B cell (primary cell): ENCODE results near the gene APOL2. TPM values are rescaled to one million over a fixed set of nuclear protein-coding genes. Genes with fewer than 3 reads are reported as not detected.

Source experiments
- ATAC-seq: fragments of 200-7000 bp; cut with Tn5 transposase; one replicate; pipeline ENCODE4 v1.10.0; 2021; ENCODE audit warnings: low read depth, mild to moderate bottlenecking, moderate number of reproducible peaks, moderate library complexity
- CTCF ChIA-PET: fragments of 350-600 bp; sonication (Branson Sonifier 250); formaldehyde crosslinking; loops from one replicate; lab custom pipeline; 2021; ENCODE audit warnings: antibody characterized with exemption, inconsistent platforms; lab: Charles Lee
- POLR2A ChIA-PET: fragments of 350-600 bp; sonication (Branson Sonifier 250); formaldehyde crosslinking; loops from one replicate; lab custom pipeline; 2021; ENCODE audit warnings: antibody characterized with exemption; lab: Charles Lee
- DNase-seq: peaks from one replicate; pipeline ENCODE4 v3.0.0; 2013
- H2AFZ ChIP-seq: 2 replicates; pipeline ENCODE4 v1.6.1; 2012; ENCODE audit warnings: mild to moderate bottlenecking, low read depth, low read length; ENCODE audit not compliant: insufficient read depth, poor library complexity, severe bottlenecking
- H3K27ac ChIP-seq, 2 donors: 1 replicate in 1 of 2; 2 replicates in 1 of 2; pipeline ENCODE4 v1.5.1; 2012 to 2013; ENCODE audit warnings: low read length in 2 of 2, mild to moderate bottlenecking in 2 of 2, moderate library complexity in 1 of 2
- H3K27me3 ChIP-seq, 4 experiments: fragments of 200-600 bp in 1 of 4; sonication (generic) in 1 of 4; replicated peaks in 1 of 4; 1 replicate in 2 of 4; 2 replicates in 2 of 4; pipeline versions ENCODE4 v1.6.1 to v1.7.0; 2013 to 2016; ENCODE audit warnings: low read length in 3 of 4, mild to moderate bottlenecking in 2 of 4, mixed read lengths in 1 of 4, moderate library complexity in 1 of 4; ENCODE audit not compliant: insufficient read depth in 4 of 4, control insufficient read depth in 3 of 4; ENCODE audit errors: control extremely low read depth in 1 of 4
- H3K36me3 ChIP-seq, 2 experiments: replicated peaks in 1 of 2; 1 replicate in 1 of 2; 2 replicates in 1 of 2; pipeline versions ENCODE4 v1.6.1 to v1.7.1; 2013; ENCODE audit warnings: low read length in 1 of 2; ENCODE audit not compliant: insufficient read depth in 2 of 2, control insufficient read depth in 1 of 2; ENCODE audit errors: control extremely low read depth in 1 of 2, extremely low read depth in 1 of 2
- H3K4me1 ChIP-seq, 2 donors: fragments of 200-600 bp in 1 of 2; sonication (generic) in 1 of 2; 1 replicate in 1 of 2; 2 replicates in 1 of 2; pipeline versions ENCODE4 v1.5.1 to v1.6.1; 2013 to 2017; ENCODE audit warnings: low read length in 2 of 2; ENCODE audit not compliant: control insufficient read depth in 2 of 2, insufficient read depth in 2 of 2
- H3K4me2 ChIP-seq: replicated peaks from 2 replicates; pipeline ENCODE3; 2012; ENCODE audit warnings: mild to moderate bottlenecking, low read depth, low read length; ENCODE audit not compliant: poor library complexity, severe bottlenecking
- H3K4me3 ChIP-seq, 5 experiments: fragments of 200-600 bp in 1 of 5; sonication (generic) in 1 of 5; 1 replicate in 3 of 5; 2 replicates in 2 of 5; pipeline versions ENCODE4 v1.5.1 to v1.7.0; 2011 to 2016; ENCODE audit warnings: low read length in 4 of 5, mild to moderate bottlenecking in 4 of 5, low read depth in 2 of 5, control low read depth in 1 of 5, moderate library complexity in 1 of 5; ENCODE audit not compliant: insufficient read depth in 1 of 5; ENCODE audit errors: control extremely low read depth in 1 of 5, extremely low read depth in 1 of 5
- H3K79me2 ChIP-seq: fragments of 200-600 bp; sonication (generic); one replicate; pipeline ENCODE4 v1.6.0; 2016; ENCODE audit warnings: low read length; ENCODE audit not compliant: control insufficient read depth, insufficient read depth
- H3K9ac ChIP-seq: fragments of 200-600 bp; sonication (generic); 2 replicates; pipeline ENCODE4 v1.6.1; 2017; ENCODE audit warnings: mild to moderate bottlenecking, low read length, moderate library complexity
- H3K9me3 ChIP-seq, 3 donors: one replicate each; pipeline versions ENCODE4 v1.6.1 to v1.7.1; 2013; ENCODE audit warnings: low read length in 2 of 3; ENCODE audit not compliant: control insufficient read depth in 2 of 3, insufficient read depth in 1 of 3; ENCODE audit errors: control extremely low read depth in 1 of 3
- H4K20me1 ChIP-seq: 2 replicates; pipeline ENCODE4 v1.6.0; 2012; ENCODE audit warnings: mild to moderate bottlenecking, low read length; ENCODE audit not compliant: insufficient read depth, control insufficient read depth, poor library complexity, severe bottlenecking
- H3K27ac Mint-ChIP-seq: one replicate; pipeline ENCODE4 v1.8.0; 2021; ENCODE audit warnings: mixed read lengths
- H3K27me3 Mint-ChIP-seq: one replicate; pipeline ENCODE4 v1.8.0; 2021; ENCODE audit warnings: mixed read lengths
- H3K4me1 Mint-ChIP-seq: one replicate; pipeline ENCODE4 v1.8.0; 2021; ENCODE audit warnings: mixed read lengths
- H3K4me3 Mint-ChIP-seq: one replicate; pipeline ENCODE4 v1.8.0; 2021; ENCODE audit warnings: mixed read lengths
- H3K9me3 Mint-ChIP-seq: one replicate; pipeline ENCODE4 v1.8.0; 2022; ENCODE audit warnings: mixed read lengths; ENCODE audit not compliant: insufficient read depth
- CTCF ChIP-seq: fragments of 200-600 bp; IDR thresholded peaks from one replicate; pipeline ENCODE4 v1.8.0; 2022; ENCODE audit warnings: antibody characterized with exemption, mild to moderate bottlenecking
- EZH2 ChIP-seq: IDR thresholded peaks from 2 replicates; pipeline ENCODE4 v1.6.1; 2012; ENCODE audit warnings: borderline replicate concordance, low read depth, mild to moderate bottlenecking, moderate library complexity, low read length; ENCODE audit not compliant: insufficient read depth, poor library complexity, severe bottlenecking
- WGBS: methylation state at CpG from one replicate; pipeline ENCODE4 v1.1.5; 2013; ENCODE audit warnings: missing lambda C conversion rate; ENCODE audit not compliant: insufficient coverage; 5-methylcytosine and 5-hydroxymethylcytosine counted together
- intact Hi-C: fragments of 100-400 bp; cut with micrococcal nuclease; formaldehyde crosslinking; loops from one replicate; pipeline ENCODE4 v1.10.0; 2022
- polyA plus RNA-seq: library from polyadenylated mRNA; depleted of rRNA; stranded (reverse); fragments of >200 nt; gene quantifications from 2 replicates; pipeline ENCODE4 v1.2.3, GENCODE V29; 2012
- total RNA-seq, 2 donors: library from RNA; stranded (reverse); fragments of 120-200 nt in 1 of 2; gene quantifications; 1 replicate in 1 of 2; 2 replicates in 1 of 2; pipeline versions ENCODE4 v1.2.3 to v1.2.4, GENCODE V29; 2013 to 2022

The APOL2 gene
- total and polyA plus RNA-seq, 2 donors (not counting 1 experiment from before 2014, with no cell fraction given) = 29.4 to 60.6 TPM

GRCh38 chr22:36253523-36254490, 14.5 kb upstream of the APOL2 start:
- Histone ChIP-seq H3K4me2 (peak overlapping the region; percentile 72), H4K20me1 (no peaks in the 10 kb centered on the region), H3K9ac (peak overlapping the region; percentile 73), H3K79me2 (peaks cover 16% of the 10 kb centered on the region), H3K36me3 (peaks cover 0 to 6% of the 10 kb centered on the region in 2 experiments), H3K4me1 (peaks cover 15 to 21% of the 10 kb centered on the region in 2 donors), H2AFZ (peak overlapping the region; percentile 80), H3K27ac (peak overlapping the region; percentile 68 to 70), H3K9me3 (peaks cover 0 to under 1% (median 0%) of the 10 kb centered on the region in 3 donors), H3K27me3 (no peaks in the 10 kb centered on the region), H3K4me3 (peak overlapping the region; percentile 60 to 80 (median 74))
- Mint-ChIP-seq H3K27ac (peak overlapping the region; percentile 92), H3K27me3 (no peaks in the 10 kb centered on the region), H3K4me3 (peak overlapping the region; percentile 95), H3K9me3 (no peaks in the 10 kb centered on the region), H3K4me1 (peaks cover 38% of the 10 kb centered on the region)
- DNase-seq (no peak), ATAC-seq (no peak)
- no peak for TF ChIP-seq EZH2
- CTCF ChIA-PET = interaction anchor here (0.9 to 3.8 kb wide), 3 partner anchors 14 to 33 kb away, joined by 3 to 22 read pairs (median 3); partner anchors contain the start of gene APOL2
- 55% methylated on average over 7 of the region's 7 CpGs for WGBS
- POLR2A ChIA-PET = interaction anchor here (2.7 kb wide), 1 partner anchor 14 kb away, joined by 9 read pairs; the partner anchor contains the start of gene APOL2
- intact Hi-C loops = loop anchor here (1.0 kb wide), 1 partner anchor 15 kb away; the partner anchor contains the start of gene APOL2

DNA sequence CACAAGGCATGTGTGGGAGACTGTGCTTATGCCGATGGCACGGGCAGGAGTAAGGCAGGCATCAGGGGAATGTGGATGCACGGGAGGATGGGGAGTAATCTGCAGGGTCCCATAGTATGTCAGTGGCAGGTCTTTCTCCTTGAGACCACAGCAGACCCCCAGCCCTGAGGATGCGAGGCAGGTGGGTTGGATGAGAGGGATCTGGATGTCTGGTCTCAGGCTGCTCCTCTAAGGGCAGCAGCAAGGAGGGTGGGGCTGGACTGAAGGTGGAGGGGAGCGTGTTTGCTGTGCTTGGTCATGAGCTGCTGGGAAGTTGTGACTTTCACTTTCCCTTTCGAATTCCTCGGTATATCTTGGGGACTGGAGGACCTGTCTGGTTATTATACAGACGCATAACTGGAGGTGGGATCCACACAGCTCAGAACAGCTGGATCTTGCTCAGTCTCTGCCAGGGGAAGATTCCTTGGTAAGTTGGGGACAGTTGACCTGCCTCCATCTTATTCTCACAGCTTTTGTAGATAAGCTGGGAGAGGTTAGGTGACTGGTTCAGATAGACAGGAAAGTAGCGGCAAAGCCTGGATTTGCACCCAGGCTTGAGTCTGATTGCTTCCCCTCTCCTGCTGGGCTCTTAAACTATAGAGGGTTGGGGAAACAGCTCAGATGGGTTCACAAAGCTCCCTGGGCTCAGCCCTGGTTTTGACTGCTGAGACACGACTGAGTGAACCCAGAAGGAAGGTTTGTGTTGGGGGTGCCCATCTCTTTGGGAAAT, 13.6 kb upstream of the APOL2 start, which contains the start of gene APOL1:
Gene APOL1 (plus strand): TSS at position 380 of the 769 bp plus-strand sequence. CDS start 1,823 bp downstream, outside the sequence.
- Histone ChIP-seq H3K4me2 (peak within 1 kb of the TSS; percentile 72), H3K4me1 (peaks cover 11 to 16% of the 10 kb centered on the region in 2 donors), H3K79me2 (peaks cover 13% of the 10 kb centered on the region), H3K36me3 (peaks cover 0 to 6% of the 10 kb centered on the region in 2 experiments), H3K27ac (peak within 1 kb of the TSS; percentile 68 to 70), H3K27me3 (no peaks in the 10 kb centered on the region), H3K9ac (peak within 1 kb of the TSS; percentile 73), H3K9me3 (peaks cover 0 to 8% (median 0%) of the 10 kb centered on the region in 3 donors), H2AFZ (peak within 1 kb of the TSS; percentile 80), H4K20me1 (no peaks in the 10 kb centered on the region), H3K4me3 (peak within 1 kb of the TSS; percentile 60 to 80 (median 74))
- POLR2A ChIA-PET = interaction anchor here (2.7 kb wide), 1 partner anchor 13 kb away, joined by 9 read pairs; the partner anchor contains the start of gene APOL2
- CTCF ChIA-PET = interaction anchor here (0.9 to 3.8 kb wide), 2 partner anchors 13 to 34 kb away, joined by 3 to 22 read pairs; partner anchors contain the start of gene APOL2
- peak within 1 kb of the TSS; percentile 95 for H3K4me3 Mint-ChIP-seq
- DNase-seq (peak; percentile 73), ATAC-seq (peak; percentile 96)
- no peak for TF ChIP-seq EZH2
- TF ChIP-seq CTCF = no peak
- H3K27ac Mint-ChIP-seq = peak within 1 kb of the TSS; percentile 92
- H3K27me3 Mint-ChIP-seq = no peaks in the 10 kb centered on the region
- intact Hi-C loops = loop anchor here (1.0 kb wide), 1 partner anchor 14 kb away; the partner anchor contains the start of gene APOL2
- peaks cover 3% of the 10 kb centered on the region for H3K9me3 Mint-ChIP-seq
- 32% methylated on average over 9 of the region's 10 CpGs for WGBS
- peaks cover 31% of the 10 kb centered on the region for H3K4me1 Mint-ChIP-seq
